Measurements from ENCODE around the gene IGSF8.
"Not testable (repeated sequence)": the region's sequence is repeated elsewhere in the genome, so short reads cannot be mapped to it uniquely, and the experiment has no call there.

The IGSF8 gene

GRCh38 chr1:160097911-160098851, at the start of gene IGSF8:
Gene IGSF8, minus strand, starts transcription at chr1:160098619. Its CDS starts 147 bp downstream, at chr1:160098472.
- DNase-seq: peak; percentile 73

GRCh38 chr1:160148121-160148520, 49.7 kb upstream of the IGSF8 start:
- DNase-seq: no peak

- no peak for DNase-seq
Measured at GRCh38 chr1:160146107-160146506, 47.7 kb upstream of the IGSF8 start.

- no peak for DNase-seq
Measured at GRCh38 chr1:160144921-160145320, 46.5 kb upstream of the IGSF8 start.

GRCh38 chr1:160143695-160144094, 45.3 kb upstream of the IGSF8 start:
- no peak for DNase-seq

- no peak for DNase-seq
Measured at GRCh38 chr1:160139840-160140239, 41.4 kb upstream of the IGSF8 start.

- no peak for DNase-seq
Measured at GRCh38 chr1:160137216-160137862, 38.9 kb upstream of the IGSF8 start.

- no peak for DNase-seq
Measured at GRCh38 chr1:160136926-160137200, 38.4 kb upstream of the IGSF8 start.

- DNase-seq: no peak
Measured at GRCh38 chr1:160136121-160136925, 37.9 kb upstream of the IGSF8 start.

- DNase-seq: no peak
Measured at GRCh38 chr1:160134791-160135572, 36.6 kb upstream of the IGSF8 start.

GRCh38 chr1:160133990-160134770, 35.8 kb upstream of the IGSF8 start:
- no peak for DNase-seq

GRCh38 chr1:160131803-160132565, 33.6 kb upstream of the IGSF8 start:
- no peak for DNase-seq

- no peak for DNase-seq
Measured at GRCh38 chr1:160130939-160131338, 32.5 kb upstream of the IGSF8 start.

GRCh38 chr1:160130486-160130885, 32.1 kb upstream of the IGSF8 start:
- DNase-seq: no peak

GRCh38 chr1:160129966-160130365, 31.5 kb upstream of the IGSF8 start:
- no peak for DNase-seq

GRCh38 chr1:160129558-160129957, 31.1 kb upstream of the IGSF8 start:
- DNase-seq: no peak

- DNase-seq: no peak
Measured at GRCh38 chr1:160129046-160129445, 30.6 kb upstream of the IGSF8 start.

- no peak for DNase-seq
Measured at GRCh38 chr1:160128636-160129035, 30.2 kb upstream of the IGSF8 start.

- no peak for DNase-seq
Measured at GRCh38 chr1:160127865-160128523, 29.6 kb upstream of the IGSF8 start.

GRCh38 chr1:160127381-160127780, 29.0 kb upstream of the IGSF8 start:
- DNase-seq: no peak

- DNase-seq: not testable (repeated sequence)
Measured at GRCh38 chr1:160126342-160126741, 27.9 kb upstream of the IGSF8 start.

All from fibroblast of skin of right quadriceps (primary cell).